ENCODE results near the gene QSOX2.

DNA sequence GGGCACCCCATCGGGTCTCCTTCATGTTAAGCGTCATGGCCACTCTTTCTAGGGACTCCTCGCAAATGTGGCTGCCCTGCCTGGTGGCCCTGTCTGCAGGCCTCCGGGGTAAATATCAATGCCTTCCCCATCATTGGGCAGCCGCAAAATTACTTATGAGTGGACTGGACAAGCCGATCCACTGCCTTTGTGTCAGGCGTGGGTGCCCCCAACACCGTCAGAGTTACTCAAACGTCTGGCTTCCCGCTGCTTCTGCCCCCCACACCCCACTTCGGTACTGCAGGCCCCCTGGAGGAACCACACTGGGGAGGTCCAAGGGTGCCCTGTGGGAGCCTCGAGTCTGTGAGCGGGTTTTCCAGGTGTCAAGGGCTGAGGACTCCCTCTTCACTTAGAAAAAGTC, 44.4 kb downstream of the QSOX2 start:
- TF ChIP-seq POLR2AphosphoS5 (IDR thresholded peaks at IDR 0.05; ENCODE audit: low read depth, low read length) (no peak), POLR2A (IDR thresholded peaks at IDR 0.05; ENCODE audit: low read depth, low read length) (no peak)
